Neural cell (in vitro differentiated cells): ENCODE results near the gene WIPF3. TPM values are rescaled to one million over a fixed set of nuclear protein-coding genes. Genes with fewer than 3 reads are reported as not detected.

Experiments used
- H2AFZ ChIP-seq: fragments of 200-600, 300-800 bp; sonication (generic), shearing (Covaris generic); 2 replicates; pipeline ENCODE4 v1.6.0; 2014; ENCODE audit warnings: low read depth, mild to moderate bottlenecking, antibody characterized with exemption, low read length, moderate library complexity
- H3F3A ChIP-seq: fragments of 200-600 bp; shearing (Covaris generic); 2 replicates; pipeline ENCODE4 v1.6.1; 2016; ENCODE audit warnings: mild to moderate bottlenecking, moderate library complexity, mixed read lengths, antibody characterized with exemption, low read length; ENCODE audit not compliant: insufficient read depth, poor library complexity, severe bottlenecking
- H3K27ac ChIP-seq: fragments of 200-600, 300-800 bp; sonication (generic), shearing (Covaris generic); 2 replicates; pipeline ENCODE4 v1.5.1; 2014; ENCODE audit warnings: mild to moderate bottlenecking, low read length, moderate library complexity
- H3K27me3 ChIP-seq: fragments of 300-800, 200-600 bp; sonication (generic), shearing (Covaris generic); 2 replicates; pipeline ENCODE4 v1.6.0; 2014; ENCODE audit warnings: mild to moderate bottlenecking, low read depth, low read length, moderate library complexity; ENCODE audit not compliant: insufficient read depth
- H3K36me3 ChIP-seq: fragments of 300-800, 200-600 bp; sonication (generic), shearing (Covaris generic); 2 replicates; pipeline ENCODE4 v1.5.1; 2014; ENCODE audit warnings: mild to moderate bottlenecking, antibody characterized with exemption, low read length, moderate library complexity; ENCODE audit not compliant: insufficient read depth
- H3K4me2 ChIP-seq: fragments of 300-800, 200-600 bp; sonication (generic), shearing (Covaris generic); 2 replicates; pipeline ENCODE4 v1.6.0; 2014; ENCODE audit warnings: mild to moderate bottlenecking, low read length
- H3K4me3 ChIP-seq: fragments of 300-800, 200-600 bp; sonication (generic), shearing (Covaris generic); 2 replicates; pipeline ENCODE4 v1.5.1; 2014; ENCODE audit warnings: mild to moderate bottlenecking, low read length, moderate library complexity
- H3K79me2 ChIP-seq: fragments of 200-600 bp; shearing (Covaris generic); replicated peaks from 2 replicates; pipeline ENCODE4 v1.6.0; 2014; ENCODE audit warnings: mild to moderate bottlenecking, low read length, moderate library complexity; ENCODE audit not compliant: insufficient read depth
- H3K9ac ChIP-seq: fragments of 300-800, 200-600 bp; sonication (generic), shearing (Covaris generic); 2 replicates; pipeline ENCODE4 v1.6.1; 2016; ENCODE audit warnings: mild to moderate bottlenecking, low read length, mixed read lengths
- H3K9me2 ChIP-seq: fragments of 200-600 bp; shearing (Covaris generic); 2 replicates; pipeline ENCODE4 v1.6.1; 2016; ENCODE audit warnings: mild to moderate bottlenecking, low read length, mixed read lengths; ENCODE audit not compliant: insufficient read depth
- H3K9me3 ChIP-seq: fragments of 200-600, 300-800 bp; sonication (generic), shearing (Covaris generic); 2 replicates; pipeline ENCODE4 v1.6.1; 2016; ENCODE audit warnings: mild to moderate bottlenecking, mixed run types, low read length, moderate library complexity, mixed read lengths
- H4K20me1 ChIP-seq: fragments of 200-600 bp; shearing (Covaris generic); 2 replicates; pipeline ENCODE4 v1.6.1; 2016; ENCODE audit warnings: mild to moderate bottlenecking, mixed run types; ENCODE audit not compliant: insufficient read depth
- EP300 ChIP-seq: fragments of 450-650 bp; conservative IDR thresholded peaks from 2 replicates; pipeline ENCODE4 v1.6.1; 2014; ENCODE audit warnings: antibody characterized with exemption, mild to moderate bottlenecking, moderate library complexity; ENCODE audit not compliant: poor library complexity, severe bottlenecking
- EZH2 ChIP-seq: fragments of 200-600, 300-800 bp; shearing (Covaris generic), sonication (generic); IDR thresholded peaks from 2 replicates; pipeline ENCODE4 v1.6.1; 2014; ENCODE audit warnings: antibody characterized with exemption, low read length, borderline replicate concordance, mild to moderate bottlenecking; ENCODE audit not compliant: insufficient read depth, poor library complexity, severe bottlenecking
- MXI1 ChIP-seq: fragments of 450-650 bp; conservative IDR thresholded peaks from 2 replicates; pipeline ENCODE4 v1.6.1; 2014; ENCODE audit warnings: antibody characterized with exemption, mild to moderate bottlenecking; ENCODE audit not compliant: poor library complexity, severe bottlenecking
- POLR2AphosphoS5 ChIP-seq: IDR thresholded peaks from 2 replicates; pipeline ENCODE4 v1.6.1; 2012
- RAD21 ChIP-seq: fragments of 450-650 bp; conservative IDR thresholded peaks from 2 replicates; pipeline ENCODE4 v1.6.1; 2014; ENCODE audit warnings: antibody characterized with exemption, mild to moderate bottlenecking, moderate library complexity
- SMC3 ChIP-seq: fragments of 450-650 bp; conservative IDR thresholded peaks from 2 replicates; pipeline ENCODE4 v1.6.1; 2014; ENCODE audit warnings: antibody characterized with exemption, mild to moderate bottlenecking, moderate library complexity; ENCODE audit not compliant: poor library complexity
- TAF1 ChIP-seq: IDR thresholded peaks from 2 replicates; pipeline ENCODE4 v1.6.1; 2012; ENCODE audit warnings: low read depth
- polyA plus RNA-seq: library from polyadenylated mRNA; depleted of rRNA; stranded (reverse); fragments of >200 nt; gene quantifications from 2 replicates; pipeline ENCODE4 v1.2.3, GENCODE V29; 2014
- TF ChIP-seq, protein P1 (sequence below): fragments of 450-650 bp; IDR thresholded peaks from 2 replicates; pipeline ENCODE4 v1.5.1; 2014; ENCODE audit warnings: antibody characterized with exemption, mild to moderate bottlenecking, moderate library complexity; ENCODE audit not compliant: poor library complexity, severe bottlenecking
- TF ChIP-seq, protein P2 (sequence below): IDR thresholded peaks from 2 replicates; pipeline ENCODE4 v1.6.1; 2012; ENCODE audit warnings: borderline replicate concordance

Gene WIPF3
- polyA plus RNA-seq, 1 donor from 2014 or later = 3.8 TPM

DNA sequence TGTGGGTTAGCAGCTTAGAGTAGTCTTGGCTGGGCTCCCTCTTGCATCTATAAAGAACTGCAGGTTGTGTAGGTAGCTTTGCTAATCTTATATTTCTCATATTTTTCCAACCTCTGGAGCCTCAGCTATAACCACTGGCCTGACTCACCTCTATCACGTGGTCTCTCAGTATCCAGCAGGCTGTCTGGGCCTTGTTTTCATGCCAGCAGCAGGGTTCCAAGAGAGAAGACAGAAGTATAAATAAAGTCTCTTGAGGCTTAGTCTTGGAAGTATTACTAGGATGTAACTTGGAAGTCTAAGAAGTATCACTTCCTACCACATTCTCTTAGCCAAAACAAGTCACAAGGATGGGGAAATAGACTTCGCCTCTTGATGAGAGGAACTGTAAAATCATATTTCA is 73.3 kb downstream of the WIPF3 start:
- H3K79me2 ChIP-seq = no peaks in the 10 kb centered on the region
- TF ChIP-seq, protein P1, sequence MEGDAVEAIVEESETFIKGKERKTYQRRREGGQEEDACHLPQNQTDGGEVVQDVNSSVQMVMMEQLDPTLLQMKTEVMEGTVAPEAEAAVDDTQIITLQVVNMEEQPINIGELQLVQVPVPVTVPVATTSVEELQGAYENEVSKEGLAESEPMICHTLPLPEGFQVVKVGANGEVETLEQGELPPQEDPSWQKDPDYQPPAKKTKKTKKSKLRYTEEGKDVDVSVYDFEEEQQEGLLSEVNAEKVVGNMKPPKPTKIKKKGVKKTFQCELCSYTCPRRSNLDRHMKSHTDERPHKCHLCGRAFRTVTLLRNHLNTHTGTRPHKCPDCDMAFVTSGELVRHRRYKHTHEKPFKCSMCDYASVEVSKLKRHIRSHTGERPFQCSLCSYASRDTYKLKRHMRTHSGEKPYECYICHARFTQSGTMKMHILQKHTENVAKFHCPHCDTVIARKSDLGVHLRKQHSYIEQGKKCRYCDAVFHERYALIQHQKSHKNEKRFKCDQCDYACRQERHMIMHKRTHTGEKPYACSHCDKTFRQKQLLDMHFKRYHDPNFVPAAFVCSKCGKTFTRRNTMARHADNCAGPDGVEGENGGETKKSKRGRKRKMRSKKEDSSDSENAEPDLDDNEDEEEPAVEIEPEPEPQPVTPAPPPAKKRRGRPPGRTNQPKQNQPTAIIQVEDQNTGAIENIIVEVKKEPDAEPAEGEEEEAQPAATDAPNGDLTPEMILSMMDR = no peak
- TF ChIP-seq EP300 (no peak), TAF1 (no peak), MXI1 (no peak), POLR2AphosphoS5 (no peak), RAD21 (no peak), SMC3 (no peak), EZH2 (no peak)
- TF ChIP-seq, protein P2, sequence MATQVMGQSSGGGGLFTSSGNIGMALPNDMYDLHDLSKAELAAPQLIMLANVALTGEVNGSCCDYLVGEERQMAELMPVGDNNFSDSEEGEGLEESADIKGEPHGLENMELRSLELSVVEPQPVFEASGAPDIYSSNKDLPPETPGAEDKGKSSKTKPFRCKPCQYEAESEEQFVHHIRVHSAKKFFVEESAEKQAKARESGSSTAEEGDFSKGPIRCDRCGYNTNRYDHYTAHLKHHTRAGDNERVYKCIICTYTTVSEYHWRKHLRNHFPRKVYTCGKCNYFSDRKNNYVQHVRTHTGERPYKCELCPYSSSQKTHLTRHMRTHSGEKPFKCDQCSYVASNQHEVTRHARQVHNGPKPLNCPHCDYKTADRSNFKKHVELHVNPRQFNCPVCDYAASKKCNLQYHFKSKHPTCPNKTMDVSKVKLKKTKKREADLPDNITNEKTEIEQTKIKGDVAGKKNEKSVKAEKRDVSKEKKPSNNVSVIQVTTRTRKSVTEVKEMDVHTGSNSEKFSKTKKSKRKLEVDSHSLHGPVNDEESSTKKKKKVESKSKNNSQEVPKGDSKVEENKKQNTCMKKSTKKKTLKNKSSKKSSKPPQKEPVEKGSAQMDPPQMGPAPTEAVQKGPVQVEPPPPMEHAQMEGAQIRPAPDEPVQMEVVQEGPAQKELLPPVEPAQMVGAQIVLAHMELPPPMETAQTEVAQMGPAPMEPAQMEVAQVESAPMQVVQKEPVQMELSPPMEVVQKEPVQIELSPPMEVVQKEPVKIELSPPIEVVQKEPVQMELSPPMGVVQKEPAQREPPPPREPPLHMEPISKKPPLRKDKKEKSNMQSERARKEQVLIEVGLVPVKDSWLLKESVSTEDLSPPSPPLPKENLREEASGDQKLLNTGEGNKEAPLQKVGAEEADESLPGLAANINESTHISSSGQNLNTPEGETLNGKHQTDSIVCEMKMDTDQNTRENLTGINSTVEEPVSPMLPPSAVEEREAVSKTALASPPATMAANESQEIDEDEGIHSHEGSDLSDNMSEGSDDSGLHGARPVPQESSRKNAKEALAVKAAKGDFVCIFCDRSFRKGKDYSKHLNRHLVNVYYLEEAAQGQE = no peak
- H3K27me3 ChIP-seq = no peaks in the 10 kb centered on the region
- no peak overlapping the region for H3K4me2 ChIP-seq
- no peaks in the 10 kb centered on the region for H3K9me2 ChIP-seq
- no peak overlapping the region for H2AFZ ChIP-seq
- no peaks in the 10 kb centered on the region for H4K20me1 ChIP-seq
- H3F3A ChIP-seq = no peaks in the 10 kb centered on the region
- no peak overlapping the region for H3K27ac ChIP-seq
- H3K9ac ChIP-seq = no peak overlapping the region
- H3K4me3 ChIP-seq = no peak overlapping the region
- no peaks in the 10 kb centered on the region for H3K36me3 ChIP-seq
- H3K9me3 ChIP-seq = no peaks in the 10 kb centered on the region

DNA sequence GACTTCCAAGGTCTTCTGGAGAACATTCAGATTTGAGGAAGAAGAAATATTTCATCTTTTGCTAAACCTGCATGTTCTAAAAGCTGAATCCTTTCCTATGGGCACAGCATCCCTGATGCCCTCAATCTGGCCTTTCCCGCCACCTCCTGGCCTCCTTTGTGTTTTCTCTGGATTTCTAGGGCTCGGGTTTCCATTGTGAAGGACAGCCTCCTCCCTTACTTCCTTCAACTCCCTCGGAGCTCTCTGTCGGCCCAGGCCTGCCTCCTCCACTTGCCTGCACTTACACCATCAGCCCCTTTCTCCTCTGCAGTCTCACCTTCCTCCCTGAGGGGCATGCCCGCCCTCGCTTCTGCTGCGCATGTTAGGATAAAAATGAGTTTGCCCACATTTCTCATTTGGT is 75.4 kb downstream of the WIPF3 start:
- H4K20me1 ChIP-seq = no peaks in the 10 kb centered on the region
- H3K27me3 ChIP-seq = no peaks in the 10 kb centered on the region
- H3K9ac ChIP-seq = no peak overlapping the region
- H3K9me2 ChIP-seq = no peaks in the 10 kb centered on the region
- H3K4me2 ChIP-seq = no peak overlapping the region
- no peak overlapping the region for H3K27ac ChIP-seq
- H2AFZ ChIP-seq = no peak overlapping the region
- TF ChIP-seq, protein P2 = no peak
- TF ChIP-seq SMC3 (no peak), POLR2AphosphoS5 (no peak), EP300 (no peak), RAD21 (no peak), MXI1 (no peak), TAF1 (no peak), EZH2 (no peak)
- TF ChIP-seq, protein P1 = no peak
- no peaks in the 10 kb centered on the region for H3K9me3 ChIP-seq
- no peaks in the 10 kb centered on the region for H3K36me3 ChIP-seq
- no peaks in the 10 kb centered on the region for H3K79me2 ChIP-seq
- no peaks in the 10 kb centered on the region for H3F3A ChIP-seq
- no peak overlapping the region for H3K4me3 ChIP-seq
